SK-N-MC (cell line): ENCODE results near the gene LRRC71.

Experiments used
- DNase-seq: peaks from one replicate; pipeline ENCODE4 v3.0.0-alpha.2; 2011; ENCODE audit warnings: low read depth, low spot score
- H3K27ac ChIP-seq: fragments of 200-600 bp; sonication (generic); 2 replicates; pipeline ENCODE4 v1.5.1; 2016; ENCODE audit warnings: mixed run types
- H3K36me3 ChIP-seq: fragments of 200-600 bp; sonication (generic); 2 replicates; pipeline ENCODE4 v1.6.1; 2017; ENCODE audit warnings: antibody characterized with exemption, low read length, mixed read lengths; ENCODE audit not compliant: insufficient read depth
- H3K4me3 ChIP-seq: fragments of 200-600 bp; sonication (generic); 2 replicates; pipeline ENCODE4 v1.5.1; 2016
- H3K9ac ChIP-seq: fragments of 200-600 bp; sonication (generic); 2 replicates; pipeline ENCODE4 v1.8.0; 2017; ENCODE audit warnings: mixed run types, mixed read lengths; ENCODE audit not compliant: insufficient read length
- H3K9me3 ChIP-seq: fragments of 200-600 bp; sonication (generic); 2 replicates; pipeline ENCODE4 v1.6.1; 2017; ENCODE audit warnings: low read depth, mild to moderate bottlenecking, antibody characterized with exemption, low read length, moderate library complexity, mixed read lengths
- EZH2 ChIP-seq: fragments of 200-600 bp; sonication (generic); IDR thresholded peaks from one replicate; pipeline ENCODE4 v1.6.1; 2017; ENCODE audit warnings: antibody characterized with exemption
- FOXP2 ChIP-seq: optimal IDR thresholded peaks from 2 replicates; pipeline ENCODE3; 2011; ENCODE audit warnings: mild to moderate bottlenecking, moderate library complexity; ENCODE audit not compliant: insufficient read depth; ENCODE audit errors: extremely low read length, control extremely low read depth
- POLR2AphosphoS5 ChIP-seq: IDR thresholded peaks from 2 replicates; pipeline ENCODE4 v1.6.1; 2012; ENCODE audit warnings: mild to moderate bottlenecking, low read depth, low read length, borderline replicate concordance

LRRC71 gene

GRCh38 chr1:156958247-156958714 lies 37.8 kb downstream of the LRRC71 start:
- Histone ChIP-seq H3K9me3 (no peaks in the 10 kb centered on the region), H3K4me3 (no peak overlapping the region), H3K36me3 (peaks cover 17% of the 10 kb centered on the region; the same call in 1 of the 2 replicates), H3K9ac (no peak overlapping the region), H3K27ac (no peak overlapping the region)
- no peak for TF ChIP-seq EZH2
- no peak for TF ChIP-seq FOXP2
- TF ChIP-seq POLR2AphosphoS5 = no peak
- DNase-seq = no peak

GRCh38 chr1:156959414-156959813 lies 39.0 kb downstream of the LRRC71 start:
- TF ChIP-seq FOXP2 (no peak), EZH2 (no peak), POLR2AphosphoS5 (no peak)
- no peak for DNase-seq
- Histone ChIP-seq H3K9me3 (no peaks in the 10 kb centered on the region), H3K4me3 (no peak overlapping the region), H3K36me3 (peaks cover 17% of the 10 kb centered on the region; the same call in 1 of the 2 replicates), H3K27ac (no peak overlapping the region), H3K9ac (no peak overlapping the region)

DNA sequence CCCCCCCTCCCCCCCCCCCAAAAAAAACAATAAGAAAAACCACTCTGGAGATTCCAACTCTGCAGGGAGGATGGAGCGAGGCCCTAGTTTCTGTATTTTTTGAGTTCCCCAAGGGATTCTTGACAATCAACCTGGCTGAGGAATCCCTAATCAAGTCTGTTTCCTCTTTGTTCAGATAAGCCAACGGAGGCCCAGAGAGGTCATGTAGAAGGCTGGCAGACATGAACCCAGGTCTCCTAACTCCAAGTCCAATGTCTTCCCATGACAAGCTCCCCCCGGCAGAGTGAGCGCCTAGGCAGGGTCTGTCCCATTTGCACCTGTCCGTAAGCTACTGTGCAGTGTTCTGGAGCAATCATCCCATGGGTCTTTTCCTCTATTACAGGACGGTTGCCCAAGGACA lies 39.5 kb downstream of the LRRC71 start:
- no peak overlapping the region for H3K9ac ChIP-seq
- H3K36me3 ChIP-seq = peaks cover 17% of the 10 kb centered on the region; the same call in 1 of the 2 replicates
- TF ChIP-seq POLR2AphosphoS5 (no peak), FOXP2 (no peak), EZH2 (no peak)
- H3K27ac ChIP-seq = no peak overlapping the region
- no peak for DNase-seq
- H3K9me3 ChIP-seq = no peaks in the 10 kb centered on the region
- no peak overlapping the region for H3K4me3 ChIP-seq

GRCh38 chr1:156961709-156962108 lies 41.3 kb downstream of the LRRC71 start:
- Histone ChIP-seq H3K9me3 (no peaks in the 10 kb centered on the region), H3K27ac (no peak overlapping the region), H3K36me3 (peaks cover 9% of the 10 kb centered on the region; the same call in 1 of the 2 replicates), H3K4me3 (no peak overlapping the region), H3K9ac (no peak overlapping the region)
- DNase-seq = no peak
- TF ChIP-seq EZH2 (no peak), FOXP2 (no peak), POLR2AphosphoS5 (no peak)

DNA sequence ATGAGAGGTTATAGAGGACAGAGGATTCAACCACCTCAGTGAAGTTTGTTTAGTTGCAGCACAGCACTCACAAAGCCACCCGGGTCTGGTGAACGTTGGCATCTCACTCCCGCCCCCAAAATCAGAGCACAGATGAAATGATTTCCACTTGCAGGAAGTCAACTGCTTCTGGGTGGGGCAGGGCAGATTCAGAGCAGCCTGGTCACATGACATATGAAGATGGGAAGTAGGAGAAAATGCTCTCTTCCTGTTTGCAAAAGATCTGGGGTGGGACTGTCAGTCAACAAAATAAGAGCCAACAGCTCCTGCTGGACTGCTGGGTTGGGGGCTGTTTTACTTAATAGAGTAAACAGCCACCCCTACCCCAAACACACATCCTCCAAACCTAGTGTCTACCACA lies 43.2 kb downstream of the LRRC71 start:
- Histone ChIP-seq H3K36me3 (peaks cover 3% of the 10 kb centered on the region; the same call in 1 of the 2 replicates), H3K4me3 (no peak overlapping the region), H3K27ac (no peak overlapping the region), H3K9ac (no peak overlapping the region), H3K9me3 (no peaks in the 10 kb centered on the region)
- no peak for DNase-seq
- TF ChIP-seq EZH2 (no peak), POLR2AphosphoS5 (no peak), FOXP2 (no peak)

DNA sequence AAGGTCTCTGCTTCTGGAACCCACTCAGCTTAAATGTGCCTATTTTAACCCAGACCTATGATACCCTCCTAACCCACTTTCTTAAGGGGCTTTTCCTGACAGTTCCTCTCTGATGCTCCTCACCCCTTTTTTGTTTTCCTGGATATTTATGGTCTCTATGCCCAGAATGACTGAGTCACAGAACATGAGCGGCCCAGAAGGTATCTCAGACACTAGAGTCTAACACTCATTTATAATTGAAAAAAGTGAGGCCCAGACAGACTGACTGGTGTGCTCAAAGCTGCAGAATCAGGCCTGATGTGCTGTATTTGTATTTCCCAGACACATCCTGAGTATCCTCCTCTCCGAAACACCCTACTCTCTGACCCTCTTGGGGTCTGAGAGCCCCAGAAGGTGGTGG lies 44.0 kb downstream of the LRRC71 start:
- no peak for DNase-seq

DNA sequence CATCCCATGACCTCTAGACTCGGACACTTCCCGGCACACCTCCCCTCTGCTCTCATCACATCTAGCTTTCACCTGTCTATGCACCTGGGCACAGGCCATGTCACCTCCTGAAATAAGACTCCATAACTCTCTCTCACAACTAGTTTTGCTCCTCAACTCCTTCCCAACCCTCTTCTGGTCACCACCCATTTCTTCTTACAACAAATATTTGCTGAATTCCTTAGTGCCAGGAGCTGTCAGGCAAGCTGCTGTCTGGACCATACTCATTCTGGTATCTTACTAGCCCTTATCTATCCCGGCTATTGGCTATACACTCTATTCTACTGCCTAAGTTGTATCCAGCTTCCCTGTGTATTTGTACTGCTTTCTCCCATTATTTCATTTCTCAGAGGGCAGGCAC lies 49.1 kb downstream of the LRRC71 start:
- no peak overlapping the region for H3K9ac ChIP-seq
- H3K36me3 ChIP-seq = 0 out of 2 replicates have a peak, but pooled peaks cover 5% of the 10 kb centered on the region
- no peak for DNase-seq
- H3K27ac ChIP-seq = no peak overlapping the region
- no peak overlapping the region for H3K4me3 ChIP-seq
- TF ChIP-seq POLR2AphosphoS5 = no peak
- no peak for TF ChIP-seq EZH2
- TF ChIP-seq FOXP2 = no peak
- H3K9me3 ChIP-seq = no peaks in the 10 kb centered on the region

More for the DNA sequence above, 44.0 kb downstream of the LRRC71 start:
- Histone ChIP-seq H3K27ac (no peak overlapping the region), H3K9me3 (no peaks in the 10 kb centered on the region), H3K36me3 (peaks cover 3% of the 10 kb centered on the region; the same call in 1 of the 2 replicates), H3K4me3 (no peak overlapping the region), H3K9ac (no peak overlapping the region)
- TF ChIP-seq FOXP2 (no peak), EZH2 (no peak), POLR2AphosphoS5 (no peak)

- no peak overlapping the region for H3K9ac ChIP-seq
- H3K27ac ChIP-seq = no peak overlapping the region
- DNase-seq = no peak
- no peak overlapping the region for H3K4me3 ChIP-seq
- H3K9me3 ChIP-seq = no peaks in the 10 kb centered on the region
- TF ChIP-seq FOXP2 (no peak), POLR2AphosphoS5 (no peak), EZH2 (no peak)
- peaks cover 10% of the 10 kb centered on the region; the same call in 1 of the 2 replicates for H3K36me3 ChIP-seq
Observed at GRCh38 chr1:156970017-156970416, 49.6 kb downstream of the LRRC71 start.

DNA sequence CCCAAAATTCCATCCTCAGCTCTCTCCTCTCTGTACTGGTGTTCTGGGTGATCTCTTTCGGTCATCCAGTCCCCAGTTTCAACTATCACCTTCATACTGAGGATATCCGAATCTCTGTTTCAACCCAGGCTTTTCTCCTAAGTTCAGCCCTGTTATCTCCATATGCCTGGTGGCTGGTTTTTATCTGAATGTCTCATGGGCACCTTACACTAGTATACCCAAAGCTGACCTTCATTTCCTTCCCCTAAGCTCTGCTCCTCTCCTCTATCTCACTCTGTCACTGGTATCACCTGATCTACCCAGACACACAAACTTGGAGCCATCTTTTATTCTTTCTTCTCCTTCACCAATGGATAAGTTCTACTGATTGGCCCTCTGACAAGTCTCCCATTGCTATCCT lies 53.0 kb downstream of the LRRC71 start:
- TF ChIP-seq FOXP2 (no peak), POLR2AphosphoS5 (no peak)
- H3K9me3 ChIP-seq = no peaks in the 10 kb centered on the region
- H3K36me3 ChIP-seq = peaks cover 32% of the 10 kb centered on the region; the same call in 1 of the 2 replicates
- no peak for DNase-seq
- no peak overlapping the region for H3K4me3 ChIP-seq
- H3K27ac ChIP-seq = no peak overlapping the region
- H3K9ac ChIP-seq = no peak overlapping the region
